C4-2B (cell line): ENCODE results near the gene IFNA2.

Experiments
- ZFX ChIP-seq: fragments of 450-650 bp; IDR thresholded peaks from 2 replicates; pipeline ENCODE4 v1.6.1; 2017
- TF ChIP-seq, protein P1 (sequence below): fragments of 450-650 bp; conservative IDR thresholded peaks from 2 replicates; pipeline ENCODE4 v1.5.1; 2017; ENCODE audit warnings: mild to moderate bottlenecking

DNA sequence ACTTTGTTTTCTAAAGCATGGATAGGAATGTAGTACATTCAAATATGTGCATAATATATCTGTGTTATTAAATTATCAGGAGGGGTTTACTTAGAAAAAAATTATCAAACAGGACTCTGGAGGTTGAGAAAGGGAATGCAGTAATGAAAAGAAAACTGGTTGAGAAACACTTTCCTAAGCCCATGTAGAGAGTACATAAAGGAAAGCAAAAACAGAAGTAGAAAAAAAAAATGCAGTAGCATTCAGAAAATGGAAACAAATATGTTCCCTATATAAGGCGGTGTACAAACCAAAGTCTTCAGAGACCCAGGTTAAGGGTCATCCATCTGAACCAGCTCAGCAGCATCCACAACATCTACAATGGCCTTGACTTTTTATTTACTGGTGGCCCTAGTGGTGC lies 23.6 kb upstream of the IFNA2 start, which contains the start of gene IFNA8:
- TF ChIP-seq, protein P1, sequence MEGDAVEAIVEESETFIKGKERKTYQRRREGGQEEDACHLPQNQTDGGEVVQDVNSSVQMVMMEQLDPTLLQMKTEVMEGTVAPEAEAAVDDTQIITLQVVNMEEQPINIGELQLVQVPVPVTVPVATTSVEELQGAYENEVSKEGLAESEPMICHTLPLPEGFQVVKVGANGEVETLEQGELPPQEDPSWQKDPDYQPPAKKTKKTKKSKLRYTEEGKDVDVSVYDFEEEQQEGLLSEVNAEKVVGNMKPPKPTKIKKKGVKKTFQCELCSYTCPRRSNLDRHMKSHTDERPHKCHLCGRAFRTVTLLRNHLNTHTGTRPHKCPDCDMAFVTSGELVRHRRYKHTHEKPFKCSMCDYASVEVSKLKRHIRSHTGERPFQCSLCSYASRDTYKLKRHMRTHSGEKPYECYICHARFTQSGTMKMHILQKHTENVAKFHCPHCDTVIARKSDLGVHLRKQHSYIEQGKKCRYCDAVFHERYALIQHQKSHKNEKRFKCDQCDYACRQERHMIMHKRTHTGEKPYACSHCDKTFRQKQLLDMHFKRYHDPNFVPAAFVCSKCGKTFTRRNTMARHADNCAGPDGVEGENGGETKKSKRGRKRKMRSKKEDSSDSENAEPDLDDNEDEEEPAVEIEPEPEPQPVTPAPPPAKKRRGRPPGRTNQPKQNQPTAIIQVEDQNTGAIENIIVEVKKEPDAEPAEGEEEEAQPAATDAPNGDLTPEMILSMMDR, result no peak
- no peak for TF ChIP-seq ZFX
